ENCODE results near the gene PRKG1. TPM values are rescaled to one million over a fixed set of nuclear protein-coding genes. Genes with fewer than 3 reads are reported as not detected.

Gene PRKG1
- total RNA-seq, 2 donors from 2014 or later: 145 to 381 TPM

- Histone ChIP-seq H3K9me3 (no peaks in the 10 kb centered on the region), H3K36me3 (no peaks in the 10 kb centered on the region), H3K27ac (no peak overlapping the region), H3K27me3 (replicated peaks; ENCODE audit: insufficient read depth) (no peaks in the 10 kb centered on the region), H3K4me1 (ENCODE audit: control insufficient read depth in 1 of 2, low read depth in 2 of 2) (peaks cover 8 to 12% of the 10 kb centered on the region in 2 donors), H3K4me3 (no peak overlapping the region)
- DNase-seq (ENCODE audit: low spot score) (no peak), ATAC-seq (ENCODE audit: insufficient number of reproducible peaks, low FRiP score, low read depth) (no peak)
- TF ChIP-seq CTCF (IDR thresholded peaks at IDR 0.05): no peak
These were observed 1071.3 kb downstream of the PRKG1 start for GRCh38 chr10:52145636-52146035.

DNA sequence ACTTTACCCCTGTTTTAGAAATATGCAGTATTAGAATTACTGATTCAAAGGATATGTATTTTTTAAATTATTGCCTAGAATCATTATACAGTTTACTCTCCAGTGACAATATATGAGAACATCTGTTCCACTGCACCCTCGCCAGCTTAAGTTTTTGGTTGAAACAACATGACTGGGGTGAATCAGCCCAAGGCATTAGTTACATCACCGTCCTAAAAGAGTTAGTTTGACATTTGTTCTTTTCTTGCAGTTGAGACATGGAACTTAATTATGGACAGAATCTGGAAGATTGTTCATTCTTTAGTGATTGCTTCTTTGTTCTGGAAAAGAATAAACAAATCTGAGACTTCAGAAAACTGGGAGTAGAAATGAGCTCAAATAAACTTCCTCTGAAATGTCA, 1072.5 kb downstream of the PRKG1 start:
- ATAC-seq (ENCODE audit: insufficient number of reproducible peaks, low FRiP score, low read depth): no peak
- H3K36me3 ChIP-seq: no peaks in the 10 kb centered on the region
- H3K9me3 ChIP-seq: no peaks in the 10 kb centered on the region
- TF ChIP-seq CTCF (IDR thresholded peaks at IDR 0.05): no peak
- H3K4me1 ChIP-seq (ENCODE audit: control insufficient read depth in 1 of 2, low read depth in 2 of 2): peaks cover 9 to 12% of the 10 kb centered on the region in 2 donors
- no peaks in the 10 kb centered on the region for H3K27me3 ChIP-seq (replicated peaks; ENCODE audit: insufficient read depth)
- H3K4me3 ChIP-seq: no peak overlapping the region
- H3K27ac ChIP-seq: no peak overlapping the region
- no peak for DNase-seq (ENCODE audit: low spot score)

GRCh38 chr10:52170776-52171175, 1096.5 kb downstream of the PRKG1 start:
- Histone ChIP-seq H3K4me1 (ENCODE audit: control insufficient read depth in 1 of 2, low read depth in 2 of 2) (peaks cover 4 to 5% of the 10 kb centered on the region in 2 donors), H3K27me3 (replicated peaks; ENCODE audit: insufficient read depth) (no peaks in the 10 kb centered on the region), H3K27ac (no peak overlapping the region), H3K9me3 (no peaks in the 10 kb centered on the region), H3K4me3 (no peak overlapping the region), H3K36me3 (peaks cover 3% of the 10 kb centered on the region)
- DNase-seq (ENCODE audit: low spot score) (no peak), ATAC-seq (ENCODE audit: insufficient number of reproducible peaks, low FRiP score, low read depth) (no peak)
- no peak for TF ChIP-seq CTCF (IDR thresholded peaks at IDR 0.05)

DNA sequence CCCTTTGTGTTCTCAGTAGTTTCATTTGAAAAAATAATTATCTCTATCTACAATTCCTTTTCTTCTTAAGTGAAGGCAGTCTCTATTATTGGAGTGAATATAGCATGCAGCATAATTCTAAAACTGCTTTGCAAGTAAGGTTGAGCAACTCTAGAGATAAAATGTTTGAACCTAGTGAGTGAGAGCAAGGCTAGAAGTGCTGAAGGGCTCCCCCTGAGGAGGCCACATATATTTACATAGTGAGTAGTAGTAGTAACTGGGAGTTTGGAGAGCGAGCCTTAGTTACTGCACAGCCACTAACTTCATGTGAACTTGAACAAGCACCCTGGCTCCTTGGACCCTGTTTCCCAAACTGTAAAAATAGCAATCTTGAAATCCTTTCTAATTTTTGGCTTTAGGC, 1098.3 kb downstream of the PRKG1 start:
- H3K36me3 ChIP-seq: no peaks in the 10 kb centered on the region
- H3K4me1 ChIP-seq (ENCODE audit: control insufficient read depth in 1 of 2, low read depth in 2 of 2): peaks cover 4 to 5% of the 10 kb centered on the region in 2 donors
- ATAC-seq (ENCODE audit: insufficient number of reproducible peaks, low FRiP score, low read depth) (no peak), DNase-seq (ENCODE audit: low spot score) (no peak)
- no peaks in the 10 kb centered on the region for H3K27me3 ChIP-seq (replicated peaks; ENCODE audit: insufficient read depth)
- H3K27ac ChIP-seq: no peak overlapping the region
- no peaks in the 10 kb centered on the region for H3K9me3 ChIP-seq
- H3K4me3 ChIP-seq: no peak overlapping the region
- TF ChIP-seq CTCF (IDR thresholded peaks at IDR 0.05): no peak

GRCh38 chr10:52185256-52185655, 1111.0 kb downstream of the PRKG1 start:
- H3K36me3 ChIP-seq: no peaks in the 10 kb centered on the region
- peaks cover 0 to 10% of the 10 kb centered on the region in 2 donors for H3K4me1 ChIP-seq (ENCODE audit: control insufficient read depth in 1 of 2, low read depth in 2 of 2)
- H3K4me3 ChIP-seq: no peak overlapping the region
- ATAC-seq (ENCODE audit: insufficient number of reproducible peaks, low FRiP score, low read depth) (no peak), DNase-seq (ENCODE audit: low spot score) (no peak)
- no peaks in the 10 kb centered on the region for H3K27me3 ChIP-seq (replicated peaks; ENCODE audit: insufficient read depth)
- no peak overlapping the region for H3K27ac ChIP-seq
- no peaks in the 10 kb centered on the region for H3K9me3 ChIP-seq
- no peak for TF ChIP-seq CTCF (IDR thresholded peaks at IDR 0.05)

Measured in thoracic aorta (tissue), 2 donors.